Mesenchymal stem cell (in vitro differentiated cells and primary cell): ENCODE measurements around the gene FOXC1.

Source experiments
- DNase-seq: peaks from one replicate; pipeline ENCODE4 v3.0.0-alpha.2; 2013
- H2AFZ ChIP-seq: one replicate; pipeline ENCODE4 v1.6.1; 2013; ENCODE audit warnings: low read depth, mild to moderate bottlenecking, control low read depth, inconsistent platforms, low read length, moderate library complexity
- H2AK5ac ChIP-seq: 2 replicates; pipeline ENCODE4 v1.6.1; 2013; ENCODE audit warnings: low read length, moderate library complexity, mild to moderate bottlenecking, inconsistent platforms; ENCODE audit not compliant: severe bottlenecking
- H2BK120ac ChIP-seq: one replicate; pipeline ENCODE4 v1.6.1; 2013; ENCODE audit warnings: low read depth, mild to moderate bottlenecking, inconsistent platforms, low read length, moderate library complexity
- H2BK12ac ChIP-seq, 2 experiments: one replicate each; pipeline ENCODE4 v1.6.1; 2013; ENCODE audit warnings: inconsistent platforms in 2 of 2, low read length in 2 of 2, mild to moderate bottlenecking in 2 of 2, moderate library complexity in 2 of 2, control low read depth in 1 of 2
- H2BK15ac ChIP-seq: one replicate; pipeline ENCODE4 v1.6.1; 2013; ENCODE audit warnings: mild to moderate bottlenecking, low read depth, inconsistent platforms; ENCODE audit not compliant: poor library complexity, severe bottlenecking
- H2BK5ac ChIP-seq: 2 replicates; pipeline ENCODE4 v1.6.1; 2013; ENCODE audit warnings: low read depth, mild to moderate bottlenecking, low read length, control low read depth, inconsistent platforms; ENCODE audit not compliant: poor library complexity, severe bottlenecking
- H3K14ac ChIP-seq, 2 experiments: one replicate each; pipeline ENCODE4 v1.6.1; 2013; ENCODE audit warnings: inconsistent platforms in 2 of 2, low read length in 2 of 2, control low read depth in 1 of 2, mild to moderate bottlenecking in 1 of 2, moderate library complexity in 1 of 2
- H3K18ac ChIP-seq, 2 experiments: one replicate each; pipeline ENCODE4 v1.6.1; 2013; ENCODE audit warnings: inconsistent platforms in 2 of 2, low read length in 2 of 2, control low read depth in 1 of 2, low read depth in 1 of 2, mild to moderate bottlenecking in 1 of 2
- H3K23ac ChIP-seq, 2 experiments: one replicate each; pipeline ENCODE4 v1.6.1; 2013; ENCODE audit warnings: inconsistent platforms in 2 of 2, low read length in 2 of 2, mild to moderate bottlenecking in 2 of 2, moderate library complexity in 2 of 2, control low read depth in 1 of 2
- H3K27ac ChIP-seq: 2 replicates; pipeline ENCODE4 v1.5.1; 2013; ENCODE audit warnings: mild to moderate bottlenecking, moderate library complexity, low read length, control low read depth, inconsistent platforms; ENCODE audit not compliant: poor library complexity, severe bottlenecking
- H3K27me3 ChIP-seq, 2 experiments: 2 replicates each; pipeline versions ENCODE4 v1.6.1 to v1.7.0; 2013; ENCODE audit warnings: low read length in 2 of 2, mild to moderate bottlenecking in 2 of 2, moderate library complexity in 2 of 2, control low read depth in 1 of 2, inconsistent platforms in 1 of 2; ENCODE audit not compliant: control insufficient read depth in 1 of 2, insufficient read depth in 1 of 2
- H3K36me3 ChIP-seq, 2 experiments: 2 replicates each; pipeline versions ENCODE4 v1.6.1 to v1.7.0; 2013; ENCODE audit warnings: low read length in 2 of 2, control low read depth in 1 of 2, inconsistent platforms in 1 of 2, low read depth in 1 of 2, mild to moderate bottlenecking in 1 of 2; ENCODE audit not compliant: insufficient read depth in 2 of 2, control insufficient read depth in 1 of 2
- H3K4ac ChIP-seq, 2 experiments: one replicate each; pipeline ENCODE4 v1.6.1; 2013; ENCODE audit warnings: inconsistent platforms in 2 of 2, low read length in 2 of 2, mild to moderate bottlenecking in 2 of 2, moderate library complexity in 2 of 2, control low read depth in 1 of 2, low read depth in 1 of 2
- H3K4me1 ChIP-seq: 2 replicates; pipeline ENCODE4 v1.6.1; 2013; ENCODE audit warnings: low read depth, low read length, control low read depth; ENCODE audit not compliant: control insufficient read depth, insufficient read depth
- H3K4me2 ChIP-seq: 2 replicates; pipeline ENCODE4 v1.6.1; 2013; ENCODE audit warnings: low read length, mild to moderate bottlenecking, inconsistent platforms; ENCODE audit not compliant: poor library complexity, severe bottlenecking
- H3K4me3 ChIP-seq, 2 experiments: 2 replicates each; pipeline versions ENCODE4 v1.5.1 to v1.7.0; 2013; ENCODE audit warnings: low read length in 2 of 2, mild to moderate bottlenecking in 2 of 2, control low read depth in 1 of 2, low read depth in 1 of 2; ENCODE audit not compliant: insufficient read depth in 1 of 2
- H3K79me1 ChIP-seq: replicated peaks from 2 replicates; pipeline ENCODE4 v1.6.1; 2013; ENCODE audit warnings: mild to moderate bottlenecking, control low read depth, low read length, inconsistent platforms; ENCODE audit not compliant: poor library complexity, severe bottlenecking
- H3K9ac ChIP-seq: 2 replicates; pipeline ENCODE4 v1.7.0; 2013; ENCODE audit warnings: mild to moderate bottlenecking, low read length, moderate library complexity
- H3K9me3 ChIP-seq: 2 replicates; pipeline ENCODE4 v1.7.0; 2013; ENCODE audit warnings: mild to moderate bottlenecking, low read length; ENCODE audit not compliant: control insufficient read depth
- H4K8ac ChIP-seq: one replicate; pipeline ENCODE4 v1.6.1; 2013; ENCODE audit warnings: inconsistent platforms, mild to moderate bottlenecking, low read length, moderate library complexity
- H4K91ac ChIP-seq: one replicate; pipeline ENCODE4 v1.6.1; 2013; ENCODE audit warnings: mild to moderate bottlenecking, low read length, inconsistent platforms
- WGBS: methylation state at CpG from one replicate; pipeline ENCODE4 v1.1.7; 2013; ENCODE audit warnings: mixed read lengths; 5-methylcytosine and 5-hydroxymethylcytosine counted together

The FOXC1 gene

DNA sequence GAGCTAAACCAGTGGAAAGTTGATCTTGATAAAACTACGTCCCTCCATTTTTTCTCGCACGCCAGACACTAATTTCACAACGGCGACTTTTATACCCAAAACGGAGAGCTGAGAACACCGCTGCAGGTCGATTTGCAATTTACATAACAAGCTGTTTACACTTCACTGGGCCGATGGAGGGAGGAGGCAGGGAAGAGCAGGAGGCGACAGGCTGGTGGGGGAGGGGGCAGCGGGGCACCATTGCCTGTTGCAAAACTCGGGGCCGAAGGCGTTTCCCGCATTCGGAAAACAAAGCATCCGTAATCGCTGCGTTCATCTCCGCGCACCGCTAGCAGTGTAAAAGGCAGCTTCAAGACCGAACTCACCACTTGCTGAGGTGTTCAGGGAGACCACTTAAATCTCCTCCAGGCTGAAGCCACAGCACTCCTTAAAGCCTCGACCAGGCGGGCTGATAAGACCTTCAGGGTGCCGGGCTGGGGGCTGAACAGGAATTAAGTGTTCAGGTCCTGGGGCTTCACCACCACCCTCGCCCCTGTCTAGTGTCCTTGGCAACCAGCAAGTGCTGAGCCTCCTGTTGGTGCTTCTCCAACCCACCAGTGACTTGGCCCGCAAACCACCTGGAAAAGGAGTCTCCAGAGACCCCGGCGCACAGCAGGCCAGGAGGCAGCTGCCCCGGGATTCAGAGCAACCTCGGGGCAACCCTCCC lies 2.0 kb upstream of the FOXC1 start:
- Histone ChIP-seq H3K27ac (no peak overlapping the region), H3K14ac (no peak overlapping the region), H3K18ac (no peak overlapping the region), H2BK5ac (no peak overlapping the region), H4K91ac (no peak overlapping the region), H3K4me2 (peak overlapping the region; percentile 48), H3K36me3 (no peaks in the 10 kb centered on the region), H2BK15ac (no peak overlapping the region), H3K9ac (no peak overlapping the region), H2AFZ (no peak overlapping the region), H4K8ac (no peak overlapping the region), H2BK12ac (no peak overlapping the region), H3K79me1 (no peaks in the 10 kb centered on the region), H3K23ac (no peak overlapping the region), H3K4ac (no peak overlapping the region), H3K9me3 (no peaks in the 10 kb centered on the region), H3K27me3 (peaks cover 50 to 65% of the 10 kb centered on the region in 2 experiments), H2AK5ac (no peak overlapping the region), H3K4me3 (peak overlapping the region; percentile 22 to 52), H3K4me1 (peaks cover 47% of the 10 kb centered on the region), H2BK120ac (no peak overlapping the region)
- no peak for DNase-seq
- 2% methylated on average over 29 of the region's 32 CpGs for WGBS

DNA sequence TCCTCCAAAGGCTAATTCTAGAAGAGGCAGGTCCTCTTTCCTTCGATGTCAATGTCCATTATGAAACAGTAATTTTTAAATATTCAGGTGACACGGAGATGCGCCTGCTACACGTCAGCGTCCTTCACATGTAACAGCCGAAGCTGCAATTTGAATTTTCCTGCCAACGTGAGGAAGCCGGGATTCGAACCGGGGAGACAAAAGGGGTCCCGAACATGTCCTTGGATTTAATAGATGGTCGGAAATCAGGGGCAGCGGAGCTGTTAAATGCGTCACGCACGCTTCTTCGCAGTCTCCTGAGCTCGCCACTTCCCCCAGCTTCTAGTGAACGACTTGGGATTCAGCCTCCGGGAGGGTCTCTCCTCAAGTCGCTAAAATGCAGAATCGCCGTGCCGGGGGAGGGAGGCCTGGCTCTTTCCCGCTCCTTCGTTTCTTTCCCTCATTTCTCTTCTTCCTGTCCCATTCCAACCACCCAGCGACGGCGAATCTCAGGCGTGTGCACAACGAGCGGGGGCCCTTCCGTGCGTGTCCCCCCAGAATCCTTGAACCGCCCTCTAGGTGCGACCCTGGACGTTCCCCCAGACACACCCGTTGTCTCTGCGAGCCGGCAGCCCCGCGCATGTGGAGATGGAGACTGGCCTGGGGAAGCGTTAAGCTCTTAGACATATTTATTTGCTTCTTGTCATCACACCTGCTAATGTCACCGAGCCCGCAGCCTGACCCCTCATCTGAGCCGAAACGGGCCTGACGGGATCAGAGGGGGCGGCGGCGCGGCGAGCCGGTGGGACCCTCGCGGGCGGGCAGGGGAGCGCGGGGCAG lies 1.3 kb upstream of the FOXC1 start:
- WGBS, result 2% methylated on average over 53 of the region's 59 CpGs

DNA sequence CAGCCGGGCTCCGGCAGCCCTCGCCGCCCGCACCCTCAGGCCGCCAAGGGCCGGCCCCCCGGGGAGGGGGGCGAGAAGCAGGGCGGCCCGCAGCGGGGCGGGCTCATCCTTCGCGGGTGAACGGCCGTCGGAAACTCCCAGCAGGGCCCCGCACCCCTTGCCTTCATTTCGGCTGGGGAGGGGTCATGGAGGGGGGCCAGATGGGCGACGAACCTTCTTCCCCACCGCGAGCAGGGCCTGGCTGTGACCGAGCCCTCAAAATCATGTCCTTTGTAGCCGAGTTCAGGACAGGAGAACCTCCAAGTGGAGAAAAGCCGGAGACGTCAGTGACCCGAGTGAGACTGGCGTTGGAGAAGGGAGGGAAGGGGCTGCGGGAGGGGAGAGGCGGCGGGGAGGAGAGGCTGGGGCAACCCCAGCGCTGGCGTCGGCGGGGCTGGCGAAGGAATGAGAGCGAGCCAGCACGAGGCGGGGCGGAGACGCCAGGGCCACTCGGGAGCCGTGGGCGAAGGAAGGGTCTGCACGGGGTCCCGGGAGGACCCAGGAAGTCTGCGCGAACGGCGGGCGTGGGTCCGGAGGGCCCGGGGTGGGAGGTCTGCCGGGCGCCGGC lies 571 bp upstream of the FOXC1 start:
- DNase-seq, result no peak
- WGBS, result under 1% methylated on average over 38 of the region's 58 CpGs
- H3K79me1 ChIP-seq, result peaks cover 2% of the 10 kb centered on the region
- peak overlapping the region in 1 of 2 experiments; percentile 15 for H3K18ac ChIP-seq
- peak overlapping the region; percentile 94 for H3K4me2 ChIP-seq
- H2AK5ac ChIP-seq, result no peak overlapping the region
- peak overlapping the region; percentile 70 for H3K9ac ChIP-seq
- no peaks in the 10 kb centered on the region for H3K9me3 ChIP-seq
- H3K36me3 ChIP-seq, result no peaks in the 10 kb centered on the region
- peaks cover 48% of the 10 kb centered on the region for H3K4me1 ChIP-seq
- no peak overlapping the region for H2BK120ac ChIP-seq
- peaks cover 43 to 52% of the 10 kb centered on the region in 2 experiments for H3K27me3 ChIP-seq
- H3K27ac ChIP-seq, result no peak overlapping the region
- H2BK5ac ChIP-seq, result no peak overlapping the region
- no peak overlapping the region for H3K23ac ChIP-seq
- H3K14ac ChIP-seq, result no peak overlapping the region
- H2AFZ ChIP-seq, result no peak overlapping the region
- no peak overlapping the region for H4K91ac ChIP-seq
- H2BK15ac ChIP-seq, result no peak overlapping the region
- peak overlapping the region; percentile 54 to 70 for H3K4me3 ChIP-seq
- no peak overlapping the region for H2BK12ac ChIP-seq
- no peak overlapping the region for H4K8ac ChIP-seq
- no peak overlapping the region for H3K4ac ChIP-seq

More for the DNA sequence above, 1.3 kb upstream of the FOXC1 start:
- Histone ChIP-seq H3K9me3 (no peaks in the 10 kb centered on the region), H3K4me2 (peak overlapping the region; percentile 94), H2BK5ac (no peak overlapping the region), H2BK15ac (no peak overlapping the region), H3K4me1 (peaks cover 47% of the 10 kb centered on the region), H3K27ac (no peak overlapping the region), H3K18ac (no peak overlapping the region), H3K23ac (no peak overlapping the region), H2AFZ (no peak overlapping the region), H2AK5ac (no peak overlapping the region), H3K79me1 (no peaks in the 10 kb centered on the region), H3K14ac (no peak overlapping the region), H2BK120ac (no peak overlapping the region), H4K8ac (no peak overlapping the region), H2BK12ac (no peak overlapping the region), H3K9ac (no peak overlapping the region), H3K4ac (no peak overlapping the region), H3K4me3 (no peak overlapping the region), H3K27me3 (peaks cover 47 to 57% of the 10 kb centered on the region in 2 experiments), H4K91ac (no peak overlapping the region), H3K36me3 (no peaks in the 10 kb centered on the region)
- DNase-seq, result no peak
